ENCODE data around the gene OAS1.

The OAS1 gene

GRCh38 chr12:112967306-112967705, 60.5 kb downstream of the OAS1 start:
- DNase-seq (ENCODE audit: low read depth) = no peak

- no peak for DNase-seq (ENCODE audit: low read depth)
These were observed 61.1 kb downstream of the OAS1 start for GRCh38 chr12:112967858-112968257.
